GM23338 (cell line): ENCODE data around the gene VEZT. TPM values are rescaled to one million over a fixed set of nuclear protein-coding genes. Genes with fewer than 3 reads are reported as not detected.

Experiments
- ATAC-seq: fragments of 200-7000 bp; cut with Tn5 transposase; 3 replicates; pipeline ENCODE4 v1.9.1; 2020
- DNase-seq: peaks from one replicate; pipeline ENCODE4 v3.0.0-alpha.2; 2015; ENCODE audit warnings: low spot score
- H2AFZ ChIP-seq: fragments of 200-600 bp; sonication (generic); 2 replicates; pipeline ENCODE4 v1.8.0; 2016; ENCODE audit warnings: antibody characterized with exemption, mild to moderate bottlenecking, moderate library complexity
- H3F3A ChIP-seq: fragments of 200-600 bp; sonication (generic); replicated peaks from 2 replicates; pipeline ENCODE4 v1.8.0; 2017; ENCODE audit warnings: antibody characterized with exemption, mixed run types, low read depth
- H3K27ac ChIP-seq: fragments of 200-600 bp; sonication (generic); 2 replicates; pipeline ENCODE4 v1.6.1; 2016; ENCODE audit warnings: low read depth
- H3K27me3 ChIP-seq: fragments of 200-600 bp; sonication (generic); 2 replicates; pipeline ENCODE4 v1.8.0; 2016; ENCODE audit warnings: mild to moderate bottlenecking, mixed run types, moderate library complexity; ENCODE audit not compliant: insufficient read depth
- H3K36me3 ChIP-seq: fragments of 200-600 bp; sonication (generic); 2 replicates; pipeline ENCODE4 v1.8.0; 2016; ENCODE audit warnings: mild to moderate bottlenecking; ENCODE audit not compliant: insufficient read depth
- H3K4me1 ChIP-seq: fragments of 200-600 bp; sonication (generic); 2 replicates; pipeline ENCODE4 v1.8.0; 2016; ENCODE audit warnings: mild to moderate bottlenecking, moderate library complexity; ENCODE audit not compliant: insufficient read depth
- H3K4me2 ChIP-seq: fragments of 200-600 bp; sonication (generic); 2 replicates; pipeline ENCODE4 v1.7.1; 2017; ENCODE audit warnings: mixed run types
- H3K4me3 ChIP-seq: fragments of 200-600 bp; sonication (generic); 2 replicates; pipeline ENCODE4 v1.6.1; 2016; ENCODE audit warnings: mixed run types
- H3K79me2 ChIP-seq: fragments of 200-600 bp; sonication (generic); replicated peaks from 2 replicates; pipeline ENCODE4 v1.8.0; 2017; ENCODE audit warnings: mild to moderate bottlenecking; ENCODE audit not compliant: insufficient read depth
- H3K9me2 ChIP-seq: fragments of 200-600 bp; sonication (generic); 2 replicates; pipeline ENCODE4 v1.8.0; 2017; ENCODE audit not compliant: insufficient read depth
- H4K20me1 ChIP-seq: fragments of 200-600 bp; sonication (generic); replicated peaks from 2 replicates; pipeline ENCODE4 v1.8.0; 2017; ENCODE audit warnings: mild to moderate bottlenecking; ENCODE audit not compliant: insufficient read depth
- H3K27ac Mint-ChIP-seq: 2 replicates; pipeline ENCODE4 v1.8.0; 2020; ENCODE audit warnings: inconsistent platforms, mild to moderate bottlenecking, moderate library complexity, mixed read lengths
- H3K27me3 Mint-ChIP-seq: 3 replicates; pipeline ENCODE4 v1.8.0; 2022; ENCODE audit warnings: low read depth, mild to moderate bottlenecking, moderate library complexity, mixed read lengths, inconsistent platforms; ENCODE audit not compliant: insufficient read depth, poor library complexity
- H3K36me3 Mint-ChIP-seq: 3 replicates; pipeline ENCODE4 v1.8.0; 2021; ENCODE audit warnings: low read depth, mild to moderate bottlenecking, inconsistent platforms, moderate library complexity, mixed read lengths
- H3K4me1 Mint-ChIP-seq: 3 replicates; pipeline ENCODE4 v1.8.0; 2020; ENCODE audit warnings: mild to moderate bottlenecking, inconsistent platforms, mixed read lengths
- H3K4me3 Mint-ChIP-seq: 3 replicates; pipeline ENCODE4 v1.8.0; 2021; ENCODE audit warnings: moderate library complexity, mild to moderate bottlenecking, inconsistent platforms, mixed read lengths
- H3K9me3 Mint-ChIP-seq: 3 replicates; pipeline ENCODE4 v1.8.0; 2020; ENCODE audit warnings: moderate library complexity, mild to moderate bottlenecking, inconsistent platforms, mixed read lengths
- CREB1 ChIP-seq: fragments of 250-450 bp; sonication (Bioruptor Pico); IDR thresholded peaks from 2 replicates; pipeline ENCODE4 v1.5.0; 2020; ENCODE audit warnings: low read depth, mild to moderate bottlenecking, moderate library complexity
- CTCF ChIP-seq, 2 experiments: fragments of 200-600 bp in 1 of 2; sonication (generic) in 1 of 2; conservative IDR thresholded peaks; 2 replicates each; pipeline versions ENCODE4 v1.5.1 to v1.6.1; 2016 to 2017; ENCODE audit warnings: antibody characterized with exemption in 2 of 2, low read depth in 2 of 2, mild to moderate bottlenecking in 2 of 2, moderate library complexity in 1 of 2
- ETS1 ChIP-seq: IDR thresholded peaks from 2 replicates; pipeline ENCODE4 v1.6.1; 2016; ENCODE audit warnings: antibody characterized with exemption
- EZH2 ChIP-seq: fragments of 200-600 bp; sonication (generic); IDR thresholded peaks from one replicate; pipeline ENCODE4 v1.8.0; 2017; ENCODE audit warnings: antibody characterized with exemption, mild to moderate bottlenecking, low read depth; ENCODE audit not compliant: unreplicated experiment
- EZH2phosphoT487 ChIP-seq: fragments of 200-600 bp; sonication (generic); IDR thresholded peaks from one replicate; pipeline ENCODE4 v1.8.1; 2018; ENCODE audit warnings: antibody characterized with exemption; ENCODE audit not compliant: unreplicated experiment
- NANOG ChIP-seq: IDR thresholded peaks from 2 replicates; pipeline ENCODE4 v1.6.1; 2016; ENCODE audit warnings: antibody characterized with exemption, borderline replicate concordance
- POLR2AphosphoS5 ChIP-seq: IDR thresholded peaks from 2 replicates; pipeline ENCODE4 v1.6.1; 2016; ENCODE audit warnings: antibody characterized with exemption, low read depth
- REST ChIP-seq: IDR thresholded peaks from one replicate; pipeline ENCODE4 v1.6.1; 2018; ENCODE audit warnings: antibody characterized with exemption; ENCODE audit not compliant: unreplicated experiment
- STAT1 ChIP-seq: IDR thresholded peaks from one replicate; pipeline ENCODE4 v1.6.1; 2016; ENCODE audit warnings: antibody characterized with exemption; ENCODE audit not compliant: unreplicated experiment
- ZNF114 ChIP-seq: fragments of 250-450 bp; sonication (Bioruptor Pico); IDR thresholded peaks from 2 replicates; pipeline ENCODE4 v1.5.0; 2020; ENCODE audit warnings: mild to moderate bottlenecking, moderate library complexity
- ZNF331 ChIP-seq: fragments of 250-450 bp; sonication (Bioruptor Pico); IDR thresholded peaks from 2 replicates; pipeline ENCODE4 v1.5.0; 2020; ENCODE audit warnings: low read depth, mild to moderate bottlenecking, moderate library complexity
- polyA plus RNA-seq: library from polyadenylated mRNA; unstranded; fragments of >200 nt; fragmentation: Nextera tagmentation; extraction: Ambion mirVana; gene quantifications from 2 replicates; pipeline ENCODE4 v1.2.1, GENCODE V29; 2016
- total RNA-seq: library from RNA; depleted of rRNA; stranded (reverse); fragments of >200 nt; shearing (Covaris generic); gene quantifications from 2 replicates; pipeline ENCODE4 v1.2.3, GENCODE V29; 2014

VEZT gene
- total and polyA plus RNA-seq, 2 experiments from 2014 or later, result 34.2 to 51.5 TPM

GRCh38 chr12:95335948-95336347 lies 118.3 kb downstream of the VEZT start (continued):
- no peak for TF ChIP-seq REST
- TF ChIP-seq ZNF114 (CRISPR knock-in tag), result no peak
- TF ChIP-seq POLR2AphosphoS5, result no peak
- TF ChIP-seq CTCF (conservative IDR thresholded peaks at IDR 0.05; ENCODE audit: low read depth in 2 of 2), result no peak
- TF ChIP-seq ETS1, result no peak
- TF ChIP-seq EZH2phosphoT487, result no peak
- no peak for TF ChIP-seq NANOG
- no peak for TF ChIP-seq EZH2

GRCh38 chr12:95336387-95337067 lies 118.9 kb downstream of the VEZT start:
- H3K9me3 Mint-ChIP-seq, result no peaks in the 10 kb centered on the region; the same call in 2 of the 3 replicates
- Histone ChIP-seq H4K20me1 (no peaks in the 10 kb centered on the region), H3K27ac (peak overlapping the region; percentile 2; the same call in 1 of the 2 replicates), H3K27me3 (no peaks in the 10 kb centered on the region), H3F3A (peaks cover 6% of the 10 kb centered on the region; the same call in 1 of the 2 replicates), H3K4me1 (no peaks in the 10 kb centered on the region), H3K4me3 (no peak overlapping the region), H2AFZ (no peak overlapping the region), H3K9me2 (no peaks in the 10 kb centered on the region), H3K36me3 (no peaks in the 10 kb centered on the region), H3K4me2 (peak overlapping the region; percentile 28; the same call in 1 of the 2 replicates), H3K79me2 (no peaks in the 10 kb centered on the region)
- DNase-seq (peak; percentile 94), ATAC-seq (peak; percentile 99)
- peaks cover 2% of the 10 kb centered on the region for H3K27me3 Mint-ChIP-seq
- peak overlapping the region; percentile 8; the same call in 2 of the 3 replicates for H3K4me3 Mint-ChIP-seq
- H3K36me3 Mint-ChIP-seq, result no peaks in the 10 kb centered on the region
- H3K4me1 Mint-ChIP-seq, result peaks cover 18% of the 10 kb centered on the region
- peak overlapping the region; percentile 85 for H3K27ac Mint-ChIP-seq
- TF ChIP-seq ZNF114 (CRISPR knock-in tag) (no peak), STAT1 (no peak), POLR2AphosphoS5 (no peak), EZH2phosphoT487 (no peak), CREB1 (no peak), ETS1 (no peak), ZNF331 (CRISPR knock-in tag) (no peak), REST (no peak), NANOG (no peak)
